GM06990 (cell line): Measurements from ENCODE around the gene LRRC2.

Experiments used
- DNase-seq: peaks from one replicate; pipeline ENCODE4 v3.0.0-alpha.2; 2011; ENCODE audit not compliant: insufficient read length; ENCODE audit errors: extremely low read depth
- H3K27me3 ChIP-seq: replicated peaks from 2 replicates; pipeline ENCODE4 v1.6.0; 2011; ENCODE audit warnings: low read length; ENCODE audit not compliant: control insufficient read depth, insufficient read depth
- H3K36me3 ChIP-seq: 2 replicates; pipeline ENCODE4 v1.5.1; 2011; ENCODE audit warnings: low read length; ENCODE audit not compliant: control insufficient read depth, insufficient read depth
- H3K4me3 ChIP-seq: replicated peaks from 2 replicates; pipeline ENCODE4 v1.5.1; 2011; ENCODE audit warnings: low read depth, mild to moderate bottlenecking, control low read depth, low read length
- TF ChIP-seq, protein P1 (sequence below): IDR thresholded peaks from 2 replicates; pipeline ENCODE4 v1.5.1; 2011; ENCODE audit warnings: low read length, control low read depth, mild to moderate bottlenecking, inconsistent platforms; ENCODE audit not compliant: insufficient read depth, poor library complexity, severe bottlenecking

The LRRC2 gene

DNA sequence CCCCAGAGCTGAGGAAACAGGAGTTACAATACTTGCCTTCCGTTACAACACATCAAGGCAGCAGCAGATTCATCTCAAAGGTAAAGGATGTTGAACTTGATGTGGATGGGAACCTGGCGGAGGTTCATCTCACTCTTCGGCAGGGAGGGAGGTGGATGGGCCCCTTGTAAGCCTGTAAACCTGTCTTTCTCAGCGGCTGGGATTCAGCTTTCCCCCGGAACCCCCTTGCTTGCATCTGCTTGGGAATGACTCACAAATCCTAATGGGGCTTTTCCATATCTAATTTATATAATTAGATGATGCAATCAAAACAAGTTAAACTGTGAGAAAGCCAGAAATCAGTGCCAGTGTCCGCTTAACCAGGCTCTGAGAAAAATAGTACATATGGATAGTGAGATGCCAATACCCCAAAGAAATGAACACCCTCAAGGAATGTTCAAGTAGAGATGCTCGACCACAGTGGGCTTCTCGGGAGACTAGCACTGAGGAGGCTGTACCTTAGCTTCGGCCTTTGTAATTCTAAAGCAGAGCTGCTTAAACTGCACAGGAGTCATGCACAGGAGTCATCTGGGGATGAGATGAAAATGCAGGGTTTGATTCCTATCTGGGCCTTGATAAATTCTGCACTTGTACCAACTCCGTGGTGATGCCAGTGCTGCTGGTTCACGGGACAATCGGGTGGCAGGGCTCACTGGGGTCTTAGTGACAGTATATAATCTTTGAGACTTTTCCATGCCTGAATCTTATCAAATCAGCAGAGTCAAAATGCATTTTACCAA lies 44.0 kb upstream of the LRRC2 start:
- TF ChIP-seq, protein P1, sequence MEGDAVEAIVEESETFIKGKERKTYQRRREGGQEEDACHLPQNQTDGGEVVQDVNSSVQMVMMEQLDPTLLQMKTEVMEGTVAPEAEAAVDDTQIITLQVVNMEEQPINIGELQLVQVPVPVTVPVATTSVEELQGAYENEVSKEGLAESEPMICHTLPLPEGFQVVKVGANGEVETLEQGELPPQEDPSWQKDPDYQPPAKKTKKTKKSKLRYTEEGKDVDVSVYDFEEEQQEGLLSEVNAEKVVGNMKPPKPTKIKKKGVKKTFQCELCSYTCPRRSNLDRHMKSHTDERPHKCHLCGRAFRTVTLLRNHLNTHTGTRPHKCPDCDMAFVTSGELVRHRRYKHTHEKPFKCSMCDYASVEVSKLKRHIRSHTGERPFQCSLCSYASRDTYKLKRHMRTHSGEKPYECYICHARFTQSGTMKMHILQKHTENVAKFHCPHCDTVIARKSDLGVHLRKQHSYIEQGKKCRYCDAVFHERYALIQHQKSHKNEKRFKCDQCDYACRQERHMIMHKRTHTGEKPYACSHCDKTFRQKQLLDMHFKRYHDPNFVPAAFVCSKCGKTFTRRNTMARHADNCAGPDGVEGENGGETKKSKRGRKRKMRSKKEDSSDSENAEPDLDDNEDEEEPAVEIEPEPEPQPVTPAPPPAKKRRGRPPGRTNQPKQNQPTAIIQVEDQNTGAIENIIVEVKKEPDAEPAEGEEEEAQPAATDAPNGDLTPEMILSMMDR = no peak
- Histone ChIP-seq H3K36me3 (no peaks in the 10 kb centered on the region), H3K27me3 (no peaks in the 10 kb centered on the region), H3K4me3 (no peak overlapping the region)
- no peak for DNase-seq

- TF ChIP-seq, protein P1 = no peak
- H3K36me3 ChIP-seq = no peaks in the 10 kb centered on the region
- no peak for DNase-seq
- no peaks in the 10 kb centered on the region; the same call in 1 of the 2 replicates for H3K27me3 ChIP-seq
- H3K4me3 ChIP-seq = no peak overlapping the region
Measured at GRCh38 chr3:46609212-46609721, 43.2 kb upstream of the LRRC2 start.

- Histone ChIP-seq H3K36me3 (no peaks in the 10 kb centered on the region), H3K27me3 (no peaks in the 10 kb centered on the region; the same call in 1 of the 2 replicates), H3K4me3 (no peak overlapping the region)
- no peak for DNase-seq
- TF ChIP-seq, protein P1 = no peak
Measured at GRCh38 chr3:46607603-46608028, 41.5 kb upstream of the LRRC2 start.

DNA sequence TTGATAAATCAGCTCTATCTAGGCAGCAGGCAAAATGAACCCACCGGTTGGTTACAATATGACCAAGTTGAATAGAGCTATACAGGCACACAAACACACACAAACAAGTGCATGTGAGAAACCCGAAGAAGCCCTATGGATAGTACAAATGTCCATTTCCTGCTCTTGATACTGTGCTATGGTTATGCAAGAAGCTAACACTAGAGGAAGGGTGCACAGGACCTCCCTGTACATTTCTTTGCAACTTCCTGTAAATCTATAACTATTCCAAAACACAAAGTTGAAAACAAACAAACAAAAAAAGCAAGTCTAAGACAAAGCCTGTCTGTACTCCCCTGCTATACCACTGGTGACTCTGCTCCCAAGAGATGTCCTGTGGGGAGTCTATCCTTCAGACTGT lies 38.0 kb upstream of the LRRC2 start:
- no peak for DNase-seq
- Histone ChIP-seq H3K4me3 (no peak overlapping the region), H3K36me3 (no peaks in the 10 kb centered on the region), H3K27me3 (no peaks in the 10 kb centered on the region; the same call in 1 of the 2 replicates)
- TF ChIP-seq, protein P1 = no peak

- DNase-seq = no peak
- no peak overlapping the region for H3K4me3 ChIP-seq
- H3K36me3 ChIP-seq = no peaks in the 10 kb centered on the region
- TF ChIP-seq, protein P1 = no peak
- no peaks in the 10 kb centered on the region; the same call in 1 of the 2 replicates for H3K27me3 ChIP-seq
Measured at GRCh38 chr3:46603446-46604046, 37.4 kb upstream of the LRRC2 start.
